ENCODE data around the gene MGRN1. TPM values are rescaled to one million over a fixed set of nuclear protein-coding genes. Genes with fewer than 3 reads are reported as not detected.

MGRN1 gene
- total and polyA plus RNA-seq, 8 donors = 17.2 to 43.8 (median 30.8) TPM

DNA sequence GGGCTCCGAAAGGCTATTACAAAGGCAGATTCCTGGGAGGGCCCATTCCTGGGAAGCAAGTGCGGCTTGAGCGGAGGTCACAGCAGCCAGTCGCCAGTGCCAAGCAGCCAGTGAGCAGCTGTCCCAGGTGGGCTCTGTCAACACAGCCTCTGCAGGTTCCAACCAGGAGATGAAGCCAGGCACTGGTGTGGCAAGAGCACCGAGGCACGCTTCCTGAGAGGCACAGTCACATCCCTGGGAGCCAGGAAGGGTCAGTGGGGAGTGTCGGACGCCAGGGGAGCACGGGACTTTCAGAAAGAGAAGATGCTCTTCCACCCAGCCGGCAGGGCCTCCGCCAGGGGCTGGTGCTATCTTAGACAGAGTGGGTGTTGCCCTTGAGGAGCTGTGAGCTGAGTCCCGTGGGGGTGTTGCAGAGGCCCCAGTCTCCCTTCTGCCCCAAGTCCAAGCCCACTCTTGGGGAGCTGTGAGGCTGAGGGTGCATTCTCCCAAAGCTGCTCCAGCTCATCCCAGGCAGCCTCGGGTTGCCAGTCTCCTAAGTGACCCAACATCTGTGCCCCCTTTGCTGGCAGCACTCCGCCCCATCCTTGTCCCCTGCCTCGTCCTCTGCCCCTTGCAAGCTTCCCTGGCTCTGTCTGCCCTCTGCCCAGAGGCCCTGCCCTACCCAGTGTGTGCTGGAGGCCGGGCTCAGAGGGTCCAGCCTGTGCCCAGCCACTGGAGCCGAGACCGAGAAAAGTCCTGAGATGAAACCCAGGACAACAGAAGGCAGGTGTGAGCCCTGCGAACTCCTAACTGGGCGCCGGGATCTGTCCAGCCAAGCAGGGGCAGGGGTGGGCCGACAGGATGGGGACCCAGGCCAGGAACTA, 16.6 kb upstream of the MGRN1 start:
- WGBS, 2 donors = 90% methylated on average over 22 of the region's 22 CpGs

DNA sequence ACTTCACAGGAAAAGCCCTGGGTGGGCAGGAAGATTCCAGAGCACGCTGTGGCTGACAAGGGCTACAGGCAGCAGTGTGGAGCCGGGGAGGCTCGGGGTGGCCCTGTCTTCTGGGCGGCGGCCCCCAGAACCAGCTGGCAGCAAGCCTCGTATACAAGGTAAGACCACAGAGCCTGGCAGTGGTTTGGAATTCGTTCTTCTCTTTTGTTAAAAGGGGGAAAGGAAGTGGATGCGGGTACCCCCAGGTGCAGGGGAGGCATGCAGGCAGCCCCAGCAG, 16.0 kb upstream of the MGRN1 start:
- intact Hi-C loops (cut with DNase I) = no loop called here
- DNase-seq = no peak
- Histone ChIP-seq H3K27me3 (no peaks in the 10 kb centered on the region), H3K4me3 (no peak overlapping the region), H3K36me3 (peaks cover 0 to 11% (median 7%) of the 10 kb centered on the region in 3 donors), H3K27ac (no peak overlapping the region), H3K4me1 (peaks cover 0 to 5% (median 0%) of the 10 kb centered on the region in 3 donors), H3K9me3 (no peaks in the 10 kb centered on the region)
- TF ChIP-seq, protein P1, sequence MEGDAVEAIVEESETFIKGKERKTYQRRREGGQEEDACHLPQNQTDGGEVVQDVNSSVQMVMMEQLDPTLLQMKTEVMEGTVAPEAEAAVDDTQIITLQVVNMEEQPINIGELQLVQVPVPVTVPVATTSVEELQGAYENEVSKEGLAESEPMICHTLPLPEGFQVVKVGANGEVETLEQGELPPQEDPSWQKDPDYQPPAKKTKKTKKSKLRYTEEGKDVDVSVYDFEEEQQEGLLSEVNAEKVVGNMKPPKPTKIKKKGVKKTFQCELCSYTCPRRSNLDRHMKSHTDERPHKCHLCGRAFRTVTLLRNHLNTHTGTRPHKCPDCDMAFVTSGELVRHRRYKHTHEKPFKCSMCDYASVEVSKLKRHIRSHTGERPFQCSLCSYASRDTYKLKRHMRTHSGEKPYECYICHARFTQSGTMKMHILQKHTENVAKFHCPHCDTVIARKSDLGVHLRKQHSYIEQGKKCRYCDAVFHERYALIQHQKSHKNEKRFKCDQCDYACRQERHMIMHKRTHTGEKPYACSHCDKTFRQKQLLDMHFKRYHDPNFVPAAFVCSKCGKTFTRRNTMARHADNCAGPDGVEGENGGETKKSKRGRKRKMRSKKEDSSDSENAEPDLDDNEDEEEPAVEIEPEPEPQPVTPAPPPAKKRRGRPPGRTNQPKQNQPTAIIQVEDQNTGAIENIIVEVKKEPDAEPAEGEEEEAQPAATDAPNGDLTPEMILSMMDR (IDR thresholded peaks at IDR 0.05) = no peak
- ATAC-seq = no peak
- FAIRE-seq = no peak
- 87 to 89% methylated on average over 8 of the region's 8 CpGs for WGBS, 2 donors

More for the DNA sequence above, 16.6 kb upstream of the MGRN1 start:
- no peak for FAIRE-seq
- TF ChIP-seq, protein P1 (IDR thresholded peaks at IDR 0.05) = no peak
- intact Hi-C loops (cut with DNase I) = no loop called here
- Histone ChIP-seq H3K9me3 (no peaks in the 10 kb centered on the region), H3K27ac (no peak overlapping the region), H3K27me3 (no peaks in the 10 kb centered on the region), H3K4me3 (no peak overlapping the region), H3K36me3 (peaks cover 0 to 11% (median 7%) of the 10 kb centered on the region in 3 donors), H3K4me1 (peaks cover 0 to 5% (median 0%) of the 10 kb centered on the region in 3 donors)
- ATAC-seq = no peak
- DNase-seq = peak in 1 of 6 donors; percentile 59

DNA sequence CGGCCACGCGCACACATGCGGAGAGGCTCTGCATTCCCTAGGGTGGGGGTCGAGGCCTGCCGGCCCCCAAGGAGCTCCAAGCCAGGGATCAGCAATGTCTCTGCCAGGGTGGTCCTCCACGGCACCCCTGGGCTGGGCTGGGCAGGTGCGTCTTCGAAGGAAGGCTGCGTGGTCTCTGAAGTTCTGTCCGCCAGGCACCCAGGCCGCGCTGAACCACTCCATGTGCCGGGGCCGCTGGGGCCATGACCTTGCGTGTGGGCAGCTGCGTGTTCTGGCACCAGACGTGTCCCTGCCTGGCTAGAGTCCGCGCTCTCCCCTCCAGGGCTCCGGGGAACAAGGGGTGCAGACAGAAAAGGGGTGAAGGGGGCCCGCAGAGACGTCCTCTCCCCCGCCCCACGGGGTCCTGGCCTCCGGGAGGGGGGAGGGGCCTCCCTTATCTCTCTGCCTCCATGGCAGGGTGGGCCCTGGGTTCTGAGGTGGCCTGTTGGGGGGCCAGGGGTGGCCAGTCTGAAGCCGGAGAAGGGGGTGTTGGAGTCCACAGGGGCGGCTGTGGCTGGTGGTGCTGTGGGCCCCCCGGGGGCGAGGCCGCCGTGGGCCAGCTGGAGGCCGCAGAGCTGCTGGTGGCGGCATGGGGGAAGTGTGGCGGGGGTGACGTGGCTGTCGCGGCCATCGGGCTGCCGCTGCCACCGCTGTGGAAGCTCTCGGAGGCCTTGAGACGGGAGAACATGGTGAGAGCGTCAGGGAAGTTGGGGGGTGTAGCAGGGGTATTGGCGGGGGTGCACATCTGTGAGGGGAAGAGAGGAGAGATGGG, 15.2 kb upstream of the MGRN1 start:
- FAIRE-seq = no peak
- peak in 2 of 6 donors; percentile 45 to 82 for DNase-seq
- Histone ChIP-seq H3K27me3 (no peaks in the 10 kb centered on the region), H3K27ac (no peak overlapping the region), H3K36me3 (peaks cover 0 to 11% (median 7%) of the 10 kb centered on the region in 3 donors), H3K9me3 (no peaks in the 10 kb centered on the region), H3K4me1 (peaks cover 0 to 5% (median 0%) of the 10 kb centered on the region in 3 donors), H3K4me3 (no peak overlapping the region)
- ATAC-seq = no peak
- TF ChIP-seq, protein P1 (IDR thresholded peaks at IDR 0.05) = no peak
- 88 to 89% methylated on average over 43 to 45 of the region's 45 CpGs for WGBS, 2 donors
- intact Hi-C loops (cut with DNase I) = loop anchor here in 1 of 3 donors (10.0 kb wide), 1 partner anchor 345 kb away; the partner anchor contains the start of gene SEC14L5

DNA sequence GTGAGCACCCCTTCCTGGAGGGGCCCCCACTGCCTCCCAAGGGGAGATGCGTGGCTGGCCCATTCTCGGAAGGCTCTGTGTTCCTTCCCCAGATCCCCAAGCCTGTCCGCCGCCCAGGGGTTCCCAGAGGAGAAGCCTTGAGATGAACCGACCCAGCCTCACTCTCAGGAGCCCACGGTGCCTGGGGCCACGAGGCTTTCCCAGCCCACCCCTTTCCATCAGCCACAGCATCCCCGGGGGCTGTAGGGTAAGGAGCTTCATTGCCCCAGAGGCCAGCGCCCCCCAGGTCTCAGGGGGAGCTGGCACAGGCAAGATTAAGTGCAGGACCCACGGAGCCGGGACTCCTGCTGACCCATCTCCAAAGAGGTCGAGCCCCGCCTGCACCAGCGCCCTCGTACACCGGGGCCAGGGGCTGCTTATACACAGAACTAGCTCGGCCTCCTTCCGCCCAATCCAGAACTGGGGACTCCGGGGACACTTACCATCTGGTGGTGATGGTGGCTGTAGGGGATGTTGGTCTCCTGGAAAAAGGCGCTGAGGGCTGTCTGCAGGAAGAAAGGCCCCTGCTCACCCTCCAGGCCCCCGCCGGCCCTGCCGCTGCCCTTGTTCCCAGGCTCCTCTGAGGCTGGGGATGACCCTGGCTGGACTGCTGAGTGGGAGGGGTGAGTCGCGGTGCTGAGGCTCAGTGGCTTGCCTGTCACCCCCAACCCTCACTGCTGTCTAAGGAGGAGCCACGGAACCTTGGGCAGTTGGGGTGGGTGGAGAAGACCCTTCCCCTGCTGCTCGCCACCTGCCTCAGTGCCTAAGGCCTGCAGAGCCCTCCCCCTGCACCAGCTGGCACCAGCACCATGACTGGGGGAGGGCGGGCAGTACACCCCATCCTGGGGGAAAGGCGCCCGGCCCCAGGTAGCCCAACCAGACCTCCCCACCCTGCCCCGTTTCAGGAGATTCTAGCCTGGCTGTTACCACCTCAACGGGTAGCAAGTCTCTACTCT, 14.3 kb upstream of the MGRN1 start:
- Histone ChIP-seq H3K9me3 (no peaks in the 10 kb centered on the region), H3K27ac (no peak overlapping the region), H3K36me3 (peaks cover 0 to 11% (median 7%) of the 10 kb centered on the region in 3 donors), H3K4me1 (peaks cover 4 to 5% (median 5%) of the 10 kb centered on the region in 3 donors), H3K27me3 (no peaks in the 10 kb centered on the region), H3K4me3 (no peak overlapping the region)
- FAIRE-seq = no peak
- TF ChIP-seq, protein P1 (IDR thresholded peaks at IDR 0.05) = no peak
- intact Hi-C loops (cut with DNase I) = loop anchor here in 1 of 3 donors (10.0 kb wide), 1 partner anchor 344 kb away; the partner anchor contains the start of gene SEC14L5
- no peak for ATAC-seq
- DNase-seq = peak in 1 of 6 donors; percentile 69
- WGBS, 2 donors = 85 to 86% methylated on average over 32 of the region's 32 CpGs

All from pancreas (tissue), 10 donors.